Vagina (tissue), 2 donors: ENCODE data around the gene LRRC8E.

ENCODE experiments used
- CTCF ChIP-seq, 3 experiments: fragments of 450-650 bp in 2 of 3; fragments of 200-600 bp in 1 of 3; sonication (generic) in 1 of 3; IDR thresholded peaks; one replicate each; pipeline ENCODE4 v1.5.1; 2017 to 2019; ENCODE audit warnings: antibody characterized with exemption in 3 of 3, mild to moderate bottlenecking in 2 of 3, moderate library complexity in 2 of 3
- POLR2A ChIP-seq, 2 donors: fragments of 450-650 bp; IDR thresholded peaks; one replicate each; pipeline ENCODE4 v1.6.1; 2017; ENCODE audit warnings: antibody characterized with exemption in 2 of 2, mild to moderate bottlenecking in 2 of 2, moderate library complexity in 2 of 2

- TF ChIP-seq POLR2A (IDR thresholded peaks at IDR 0.05) (no peak), CTCF (IDR thresholded peaks at IDR 0.05) (no peak)
Observed at GRCh38 chr19:7914598-7915045, 26.3 kb downstream of the LRRC8E start, which contains the start of gene TGFBR3L.
